Measurements from ENCODE around the gene SAYSD1.

SAYSD1 gene

GRCh38 chr6:39057251-39058155 is 57.5 kb downstream of the SAYSD1 start:
- ChIA-PET CTCF (no interaction called here), POLR2A (no interaction called here)
- no peak for DNase-seq (ENCODE audit: extremely low spot score)
- TF ChIP-seq, protein P1, sequence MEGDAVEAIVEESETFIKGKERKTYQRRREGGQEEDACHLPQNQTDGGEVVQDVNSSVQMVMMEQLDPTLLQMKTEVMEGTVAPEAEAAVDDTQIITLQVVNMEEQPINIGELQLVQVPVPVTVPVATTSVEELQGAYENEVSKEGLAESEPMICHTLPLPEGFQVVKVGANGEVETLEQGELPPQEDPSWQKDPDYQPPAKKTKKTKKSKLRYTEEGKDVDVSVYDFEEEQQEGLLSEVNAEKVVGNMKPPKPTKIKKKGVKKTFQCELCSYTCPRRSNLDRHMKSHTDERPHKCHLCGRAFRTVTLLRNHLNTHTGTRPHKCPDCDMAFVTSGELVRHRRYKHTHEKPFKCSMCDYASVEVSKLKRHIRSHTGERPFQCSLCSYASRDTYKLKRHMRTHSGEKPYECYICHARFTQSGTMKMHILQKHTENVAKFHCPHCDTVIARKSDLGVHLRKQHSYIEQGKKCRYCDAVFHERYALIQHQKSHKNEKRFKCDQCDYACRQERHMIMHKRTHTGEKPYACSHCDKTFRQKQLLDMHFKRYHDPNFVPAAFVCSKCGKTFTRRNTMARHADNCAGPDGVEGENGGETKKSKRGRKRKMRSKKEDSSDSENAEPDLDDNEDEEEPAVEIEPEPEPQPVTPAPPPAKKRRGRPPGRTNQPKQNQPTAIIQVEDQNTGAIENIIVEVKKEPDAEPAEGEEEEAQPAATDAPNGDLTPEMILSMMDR (IDR thresholded peaks at IDR 0.05; ENCODE audit: control extremely low read depth, extremely low read depth, low read depth, missing control alignments): no peak

- CTCF ChIA-PET: no interaction called here
- DNase-seq (ENCODE audit: extremely low spot score): no peak
- POLR2A ChIA-PET: no interaction called here
- TF ChIP-seq, protein P1 (IDR thresholded peaks at IDR 0.05; ENCODE audit: control extremely low read depth, extremely low read depth, low read depth, missing control alignments): no peak
Measured at GRCh38 chr6:39056681-39057080, 58.3 kb downstream of the SAYSD1 start.

DNA sequence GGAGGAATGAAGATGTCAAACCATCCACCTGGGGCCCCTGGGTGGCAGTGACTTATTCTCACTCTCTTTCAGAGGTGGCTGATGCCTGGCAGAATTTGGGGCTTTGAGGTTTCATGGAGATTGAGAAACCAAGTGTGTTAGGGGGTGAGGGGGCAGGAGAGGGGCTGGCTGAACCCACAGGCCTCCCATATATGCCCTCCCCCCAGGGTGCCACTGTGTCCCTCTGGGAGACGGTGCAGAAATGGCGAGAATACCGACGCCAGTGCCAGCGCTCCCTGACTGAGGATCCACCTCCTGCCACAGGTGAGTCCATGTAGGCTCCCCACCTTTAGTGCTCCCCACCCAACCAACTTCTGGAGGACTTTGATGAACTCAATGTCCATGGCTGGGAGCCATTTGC is 58.8 kb downstream of the SAYSD1 start:
- ChIA-PET CTCF (no interaction called here), POLR2A (no interaction called here)
- DNase-seq (ENCODE audit: extremely low spot score): no peak
- TF ChIP-seq, protein P1 (IDR thresholded peaks at IDR 0.05; ENCODE audit: control extremely low read depth, extremely low read depth, low read depth, missing control alignments): no peak

- no peak for DNase-seq (ENCODE audit: extremely low spot score)
- ChIA-PET CTCF (no interaction called here), POLR2A (no interaction called here)
- TF ChIP-seq, protein P1 (IDR thresholded peaks at IDR 0.05; ENCODE audit: control extremely low read depth, extremely low read depth, low read depth, missing control alignments): no peak
Measured at GRCh38 chr6:39055661-39056060, 59.3 kb downstream of the SAYSD1 start.

DNA sequence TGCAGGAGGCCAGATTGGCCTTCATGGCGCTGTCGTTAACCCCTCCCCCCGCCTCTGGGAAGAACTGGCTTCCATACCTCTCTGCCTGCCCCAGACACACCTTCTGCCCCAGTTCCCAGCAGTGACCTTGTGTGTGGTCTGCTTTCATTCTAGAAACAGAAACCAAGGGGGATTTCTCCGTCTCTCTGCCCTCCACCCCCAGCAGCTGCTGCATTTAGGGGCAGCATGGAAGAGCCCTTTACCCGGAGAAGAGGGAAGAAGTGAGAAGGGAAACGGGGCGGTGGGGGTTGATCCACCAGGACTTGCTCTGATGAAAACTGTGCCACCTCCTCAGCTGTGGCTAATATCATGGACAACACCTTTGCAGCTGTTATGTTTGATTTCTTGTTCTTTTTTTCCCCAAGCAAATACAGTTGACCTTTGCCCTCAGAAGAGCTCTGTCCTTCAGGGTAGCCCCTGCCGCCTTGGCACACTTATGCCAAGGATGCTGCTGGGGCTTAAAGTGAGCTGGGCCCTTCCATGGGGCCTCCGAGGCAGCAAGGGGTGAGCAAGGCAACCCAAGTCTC is 60.3 kb downstream of the SAYSD1 start:
- POLR2A ChIA-PET: no interaction called here
- no peak for DNase-seq (ENCODE audit: extremely low spot score)
- CTCF ChIA-PET: no interaction called here
- TF ChIP-seq, protein P1 (IDR thresholded peaks at IDR 0.05; ENCODE audit: control extremely low read depth, extremely low read depth, low read depth, missing control alignments): no peak

All from GM10248 (cell line).